SW480 (cell line): ENCODE results near the gene CUEDC1.
"Not testable (repeated sequence)": the region's sequence is repeated elsewhere in the genome, so short reads cannot be mapped to it uniquely, and the experiment has no call there.

Experiments used
- DNase-seq: peaks from one replicate; pipeline ENCODE4 v3.0.0-alpha.2; 2016; ENCODE audit warnings: low spot score

The CUEDC1 gene

GRCh38 chr17:57938061-57938502 is 17.1 kb downstream of the CUEDC1 start:
- DNase-seq, result peak; percentile 21

DNA sequence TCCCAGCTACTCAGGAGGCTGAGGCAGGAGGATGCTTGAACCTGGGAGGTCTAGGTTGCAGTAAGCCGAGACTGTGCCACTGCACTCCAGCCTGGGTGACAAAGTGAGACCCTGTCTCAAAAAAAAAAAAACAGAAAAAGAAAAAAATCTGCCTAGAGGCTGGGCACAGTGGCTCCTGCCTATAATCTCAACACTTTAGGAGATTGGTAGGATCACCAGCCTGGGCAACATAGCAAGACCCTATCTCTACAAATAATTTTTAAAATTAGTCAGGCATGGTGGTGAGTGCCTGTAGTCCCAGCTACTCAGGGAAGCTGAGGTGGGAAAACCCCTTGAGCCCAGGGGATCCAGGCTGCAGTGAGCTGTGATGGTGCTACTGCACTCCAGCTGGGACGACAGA is 17.7 kb downstream of the CUEDC1 start:
- DNase-seq, result no peak

DNA sequence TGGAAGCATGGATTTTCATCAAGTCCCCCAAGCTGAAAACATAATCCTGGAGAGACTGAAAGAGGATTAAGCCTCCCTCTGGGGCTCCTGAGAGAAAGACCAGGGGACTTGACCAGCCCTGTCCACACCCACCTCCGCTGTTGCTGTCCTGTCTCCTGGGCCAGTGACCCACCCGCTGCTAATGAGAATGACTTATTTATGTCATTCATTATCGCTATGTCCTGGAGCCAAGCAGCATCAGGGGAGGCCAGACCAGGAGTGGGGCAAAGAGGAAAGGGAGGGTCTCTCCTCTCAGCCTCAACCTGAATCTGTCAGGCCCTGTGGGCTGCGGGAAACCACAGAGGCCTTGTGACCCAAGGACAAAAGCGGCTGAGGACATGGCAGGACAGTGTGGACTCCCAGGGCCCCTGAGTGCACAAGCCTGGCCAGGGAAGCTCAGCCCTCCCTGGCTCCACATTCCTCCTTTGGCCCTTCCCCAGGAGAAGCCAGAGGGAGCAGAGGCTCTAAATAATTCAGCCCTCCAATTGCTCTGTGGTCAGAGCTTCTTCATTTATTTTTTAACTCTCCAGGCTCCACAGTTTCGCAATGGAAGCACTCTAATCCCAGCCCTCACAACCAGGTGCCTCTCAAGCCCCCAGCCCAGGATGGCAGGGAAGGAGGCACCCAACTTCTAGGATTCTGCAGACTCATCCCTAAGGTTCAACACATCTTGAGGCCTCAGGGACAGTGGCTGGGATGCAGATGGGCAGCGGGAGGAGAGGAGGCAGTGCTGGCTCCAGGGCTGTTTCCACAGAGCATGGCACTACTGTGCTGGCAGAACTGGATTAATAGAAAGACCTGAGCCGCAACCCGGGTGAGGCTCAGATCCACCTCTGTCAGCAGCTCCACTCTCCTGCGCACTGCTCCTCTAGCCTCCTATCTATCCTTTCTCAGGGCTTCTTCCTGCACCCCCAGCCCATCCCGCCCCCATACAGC is 19.1 kb downstream of the CUEDC1 start:
- peak; percentile 66 for DNase-seq

GRCh38 chr17:57931488-57932137 is 23.6 kb downstream of the CUEDC1 start:
- DNase-seq, result no peak

GRCh38 chr17:57930239-57930638 is 25.0 kb downstream of the CUEDC1 start:
- no peak for DNase-seq

GRCh38 chr17:57929386-57929785 is 25.8 kb downstream of the CUEDC1 start:
- no peak for DNase-seq

GRCh38 chr17:57928928-57929327 is 26.3 kb downstream of the CUEDC1 start:
- DNase-seq, result no peak

GRCh38 chr17:57927048-57927723 is 28.0 kb downstream of the CUEDC1 start:
- no peak for DNase-seq

DNA sequence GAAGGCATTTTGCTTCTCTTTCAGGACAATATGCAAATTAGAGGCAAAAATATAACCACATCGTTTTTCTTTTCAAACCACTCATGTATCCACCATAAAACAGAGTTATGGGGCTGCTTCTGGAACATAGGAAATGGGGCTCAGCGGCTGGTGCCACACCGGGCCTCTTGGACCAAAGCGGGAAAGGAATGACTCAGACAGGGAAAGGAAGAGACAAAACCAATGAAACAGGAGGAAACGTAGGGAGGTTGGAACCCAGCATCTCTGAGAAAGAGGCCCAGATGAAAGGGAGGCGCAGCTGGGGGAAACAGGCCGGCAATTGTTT is 28.5 kb downstream of the CUEDC1 start:
- DNase-seq, result no peak

DNA sequence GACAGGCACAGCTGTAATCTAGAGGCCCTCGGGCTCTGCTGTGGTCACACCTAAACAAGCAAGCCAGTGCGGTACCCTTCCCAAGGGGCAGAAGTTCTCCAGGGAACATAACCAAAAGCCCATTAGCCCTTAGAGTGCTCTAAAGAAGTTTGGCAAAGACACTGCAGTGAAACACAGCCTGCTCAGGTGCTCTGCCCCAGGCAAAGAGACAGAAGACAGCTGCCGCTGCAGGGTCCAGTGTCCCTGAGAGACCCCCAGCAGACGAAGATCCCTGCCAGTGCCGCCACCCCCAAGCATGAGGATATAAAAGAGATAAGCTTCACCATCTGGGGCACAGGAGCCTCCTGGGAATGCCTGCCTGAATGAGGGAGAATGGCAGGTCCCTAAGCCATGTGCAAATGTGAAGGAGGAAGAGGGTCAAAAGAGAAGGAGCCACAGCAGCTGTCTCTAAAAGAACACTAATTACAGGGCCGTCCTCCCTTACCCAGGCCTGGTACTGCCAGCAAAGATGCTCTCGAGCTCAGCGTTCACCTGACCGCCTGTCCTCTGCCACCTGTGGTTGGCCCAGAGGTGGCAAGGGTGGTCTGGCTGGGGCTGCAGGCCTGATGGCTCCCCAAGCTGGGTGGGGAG is 29.7 kb downstream of the CUEDC1 start:
- DNase-seq, result no peak

GRCh38 chr17:57924677-57925076 is 30.5 kb downstream of the CUEDC1 start:
- DNase-seq, result no peak

- no peak for DNase-seq
These were observed 31.9 kb downstream of the CUEDC1 start for GRCh38 chr17:57923182-57923872.

- not testable (repeated sequence) for DNase-seq
These were observed 32.5 kb downstream of the CUEDC1 start for GRCh38 chr17:57922745-57923144.

DNA sequence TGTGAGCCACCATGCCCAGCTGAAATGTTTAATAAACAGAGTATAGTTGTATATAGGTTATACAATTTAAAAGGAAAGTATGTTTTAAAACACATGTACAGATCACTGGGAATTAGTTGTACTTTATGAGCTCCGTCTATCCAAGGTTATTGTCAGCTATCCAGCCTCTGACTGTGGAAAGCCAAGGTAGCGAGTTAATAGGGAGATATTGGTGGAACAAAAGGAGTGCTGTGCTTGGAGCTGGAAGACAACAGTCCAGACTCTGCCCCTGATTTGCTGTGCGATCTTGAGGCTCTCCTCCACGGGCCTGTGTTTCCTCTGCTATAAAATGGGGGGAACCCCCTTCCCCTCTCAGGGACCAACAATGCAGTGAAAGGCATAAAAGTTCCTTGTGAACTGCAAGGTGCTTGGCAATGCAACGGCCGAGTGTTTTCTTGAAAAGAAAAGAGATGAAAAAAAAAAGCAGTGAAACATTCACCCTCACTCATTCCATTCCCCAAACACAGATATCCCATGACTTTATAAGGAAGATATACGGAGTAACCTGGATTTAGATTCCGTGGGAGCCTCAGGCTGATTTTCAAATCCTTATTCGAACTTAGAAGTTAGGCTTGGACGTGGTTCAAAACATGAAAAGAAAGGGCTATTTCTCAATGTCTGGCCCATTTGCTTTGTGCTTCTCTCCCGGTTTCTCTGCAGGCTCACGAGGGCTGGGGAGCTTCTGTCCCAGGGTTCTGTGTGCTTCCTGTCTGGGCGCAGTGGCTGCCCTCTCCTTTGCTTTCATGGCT is 34.1 kb downstream of the CUEDC1 start:
- DNase-seq, result no peak

- no peak for DNase-seq
These were observed 35.3 kb downstream of the CUEDC1 start for GRCh38 chr17:57919918-57920317.

- DNase-seq, result no peak
These were observed 37.0 kb downstream of the CUEDC1 start for GRCh38 chr17:57918017-57918895.

- peak; percentile 55 for DNase-seq
These were observed 38.0 kb downstream of the CUEDC1 start for GRCh38 chr17:57916925-57917858.

GRCh38 chr17:57915985-57916757 is 39.0 kb downstream of the CUEDC1 start:
- DNase-seq, result no peak
